MCF 10A (cell line): Measurements from ENCODE around the gene GRAMD1A. TPM values are rescaled to one million over a fixed set of nuclear protein-coding genes. Genes with fewer than 3 reads are reported as not detected.

Source experiments
- BruUV-seq: library from RNA; stranded (reverse); fragments of 400-500 nt; replicated peaks from 2 replicates; lab custom pipeline; 2021; lab: Mats Ljungman, UMichigan
- CTCF ChIA-PET: fragments of 300-600 bp; sonication (Branson Sonifier 250); formaldehyde crosslinking; extraction: SDS; loops from one replicate; lab custom pipeline; 2021; ENCODE audit warnings: antibody characterized with exemption, inconsistent platforms; lab: Yijun Ruan, JAX
- POLR2A ChIA-PET: fragments of 300-600, 350-650 bp; sonication (Branson Sonifier 250); formaldehyde crosslinking; extraction: SDS; loops from one replicate; lab custom pipeline; 2020; ENCODE audit warnings: antibody characterized with exemption, inconsistent platforms; lab: Yijun Ruan, JAX
- DNase-seq: peaks from one replicate; pipeline ENCODE4 v3.0.0-alpha.2; 2018; ENCODE audit not compliant: unreplicated experiment
- H3K27ac Mint-ChIP-seq: one replicate; pipeline ENCODE4 v1.8.0; 2022; ENCODE audit warnings: mild to moderate bottlenecking, low read depth, mixed read lengths; ENCODE audit not compliant: unreplicated experiment
- H3K27me3 Mint-ChIP-seq: one replicate; pipeline ENCODE4 v1.8.0; 2022; ENCODE audit warnings: mixed read lengths; ENCODE audit not compliant: insufficient read depth, unreplicated experiment
- H3K36me3 Mint-ChIP-seq: one replicate; pipeline ENCODE4 v1.8.0; 2022; ENCODE audit warnings: mild to moderate bottlenecking, moderate library complexity, mixed read lengths; ENCODE audit not compliant: insufficient read depth, unreplicated experiment
- H3K4me1 Mint-ChIP-seq: one replicate; pipeline ENCODE4 v1.8.0; 2022; ENCODE audit warnings: mixed read lengths; ENCODE audit not compliant: insufficient read depth, unreplicated experiment
- H3K4me3 Mint-ChIP-seq: one replicate; pipeline ENCODE4 v1.8.0; 2022; ENCODE audit warnings: mild to moderate bottlenecking, moderate library complexity, mixed read lengths; ENCODE audit not compliant: unreplicated experiment
- H3K9me3 Mint-ChIP-seq: one replicate; pipeline ENCODE4 v1.8.0; 2022; ENCODE audit warnings: mixed read lengths; ENCODE audit not compliant: unreplicated experiment
- intact Hi-C: fragments of 100-400 bp; cut with micrococcal nuclease; formaldehyde crosslinking; loops from 2 replicates; pipeline ENCODE4 v1.14.1; 2022
- total RNA-seq: library from RNA; stranded (reverse); gene quantifications from 2 replicates; pipeline ENCODE4 v1.2.3, GENCODE V29; 2022
- TF ChIP-seq, protein P1 (sequence below): fragments of 200-600 bp; IDR thresholded peaks from one replicate; pipeline ENCODE4 v1.8.0; 2022; ENCODE audit warnings: antibody characterized with exemption, mild to moderate bottlenecking; ENCODE audit not compliant: unreplicated experiment

The GRAMD1A gene
- total RNA-seq, 1 experiment from 2014 or later, result 48.1 TPM

DNA sequence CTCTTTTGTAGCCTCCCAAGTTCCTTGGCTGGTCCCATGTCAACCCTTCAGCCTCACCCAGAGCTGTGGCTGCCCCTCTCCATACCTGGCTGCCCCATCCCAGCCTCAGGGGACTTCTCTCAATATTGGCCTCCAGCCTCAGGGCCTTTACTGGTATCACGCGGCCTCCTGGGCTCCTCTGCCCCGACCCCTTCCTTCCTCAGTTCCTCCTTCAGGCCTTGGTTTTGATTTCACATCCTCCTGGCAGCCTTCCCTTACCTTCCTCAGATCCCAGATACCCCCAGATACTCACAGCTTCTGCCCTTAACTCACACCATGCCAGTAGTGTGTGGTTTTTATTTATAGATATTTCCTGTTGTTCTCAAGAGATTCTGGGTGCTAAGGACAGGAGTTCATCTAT is 17.4 kb downstream of the GRAMD1A start:
- ChIA-PET CTCF (interaction anchor here (0.6 to 1.3 kb wide), 6 partner anchors 10 to 614 kb away, joined by 3 to 4 read pairs (median 4); partner anchors contain the start of gene GRAMD1A), POLR2A (interaction anchor here (0.8 to 1.2 kb wide), 3 partner anchors 9 to 18 kb away, joined by 3 to 6 read pairs (median 4); no protein-coding TSS in a partner anchor)
- H3K27ac Mint-ChIP-seq, result no peak overlapping the region
- no peak overlapping the region for H3K4me3 Mint-ChIP-seq
- TF ChIP-seq, protein P1, sequence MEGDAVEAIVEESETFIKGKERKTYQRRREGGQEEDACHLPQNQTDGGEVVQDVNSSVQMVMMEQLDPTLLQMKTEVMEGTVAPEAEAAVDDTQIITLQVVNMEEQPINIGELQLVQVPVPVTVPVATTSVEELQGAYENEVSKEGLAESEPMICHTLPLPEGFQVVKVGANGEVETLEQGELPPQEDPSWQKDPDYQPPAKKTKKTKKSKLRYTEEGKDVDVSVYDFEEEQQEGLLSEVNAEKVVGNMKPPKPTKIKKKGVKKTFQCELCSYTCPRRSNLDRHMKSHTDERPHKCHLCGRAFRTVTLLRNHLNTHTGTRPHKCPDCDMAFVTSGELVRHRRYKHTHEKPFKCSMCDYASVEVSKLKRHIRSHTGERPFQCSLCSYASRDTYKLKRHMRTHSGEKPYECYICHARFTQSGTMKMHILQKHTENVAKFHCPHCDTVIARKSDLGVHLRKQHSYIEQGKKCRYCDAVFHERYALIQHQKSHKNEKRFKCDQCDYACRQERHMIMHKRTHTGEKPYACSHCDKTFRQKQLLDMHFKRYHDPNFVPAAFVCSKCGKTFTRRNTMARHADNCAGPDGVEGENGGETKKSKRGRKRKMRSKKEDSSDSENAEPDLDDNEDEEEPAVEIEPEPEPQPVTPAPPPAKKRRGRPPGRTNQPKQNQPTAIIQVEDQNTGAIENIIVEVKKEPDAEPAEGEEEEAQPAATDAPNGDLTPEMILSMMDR, result no peak
- H3K4me1 Mint-ChIP-seq, result no peaks in the 10 kb centered on the region
- peaks cover 73% of the 10 kb centered on the region for H3K36me3 Mint-ChIP-seq
- no TSS peak for BruUV-seq
- H3K27me3 Mint-ChIP-seq, result no peaks in the 10 kb centered on the region
- no peak for DNase-seq
- no peaks in the 10 kb centered on the region for H3K9me3 Mint-ChIP-seq
- intact Hi-C loops, result no loop called here

DNA sequence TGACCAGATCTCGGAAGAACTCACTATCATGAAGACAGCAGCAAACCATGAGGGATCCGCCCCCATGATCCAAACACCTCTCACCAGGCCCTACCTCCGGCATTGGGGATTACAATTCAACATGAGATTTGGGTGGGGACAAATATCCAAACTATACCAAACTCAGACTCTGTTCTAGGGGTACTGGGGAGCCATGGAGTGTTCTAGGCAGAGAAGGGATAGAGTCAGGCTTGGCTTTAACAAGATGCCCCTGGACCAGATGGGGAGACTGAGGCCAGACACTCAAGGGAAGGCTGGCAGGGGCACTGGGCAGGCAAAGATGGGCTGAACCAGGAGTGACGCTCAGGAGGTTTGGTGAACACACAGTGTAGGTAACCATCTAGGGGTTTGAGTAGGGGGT is 18.3 kb downstream of the GRAMD1A start:
- BruUV-seq, result no TSS peak
- POLR2A ChIA-PET, result no interaction called here
- CTCF ChIA-PET, result interaction anchor here (0.6 to 1.3 kb wide), 3 partner anchors 11 to 45 kb away, joined by 3 to 4 read pairs (median 4); no protein-coding TSS in a partner anchor
- no peaks in the 10 kb centered on the region for H3K27me3 Mint-ChIP-seq
- intact Hi-C loops, result no loop called here
- H3K27ac Mint-ChIP-seq, result no peak overlapping the region
- H3K36me3 Mint-ChIP-seq, result peaks cover 70% of the 10 kb centered on the region
- H3K4me3 Mint-ChIP-seq, result no peak overlapping the region
- TF ChIP-seq, protein P1, result no peak
- no peaks in the 10 kb centered on the region for H3K4me1 Mint-ChIP-seq
- no peaks in the 10 kb centered on the region for H3K9me3 Mint-ChIP-seq
- no peak for DNase-seq

DNA sequence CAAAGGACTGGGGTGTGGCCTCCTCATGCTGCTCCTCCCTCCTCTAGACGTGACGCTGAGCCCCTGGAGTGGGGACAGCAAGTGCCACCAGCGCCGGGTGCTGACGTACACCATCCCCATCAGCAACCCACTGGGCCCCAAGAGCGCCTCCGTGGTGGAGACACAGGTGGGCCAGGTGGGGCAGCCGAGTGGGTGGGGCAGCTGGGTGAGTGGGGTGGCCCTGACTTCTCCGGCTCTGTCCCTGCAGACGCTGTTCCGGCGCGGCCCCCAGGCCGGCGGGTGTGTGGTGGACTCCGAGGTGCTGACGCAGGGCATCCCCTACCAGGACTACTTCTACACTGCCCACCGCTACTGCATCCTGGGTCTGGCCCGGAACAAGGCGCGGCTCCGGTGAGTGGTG is 19.0 kb downstream of the GRAMD1A start:
- H3K27me3 Mint-ChIP-seq, result no peaks in the 10 kb centered on the region
- ChIA-PET CTCF (interaction anchor here (0.7 kb wide), 2 partner anchors 25 to 118 kb away, joined by 3 read pairs; no protein-coding TSS in a partner anchor), POLR2A (no interaction called here)
- BruUV-seq, result no TSS peak
- TF ChIP-seq, protein P1, result no peak
- no peak overlapping the region for H3K4me3 Mint-ChIP-seq
- H3K4me1 Mint-ChIP-seq, result no peaks in the 10 kb centered on the region
- H3K9me3 Mint-ChIP-seq, result no peaks in the 10 kb centered on the region
- H3K27ac Mint-ChIP-seq, result no peak overlapping the region
- no peak for DNase-seq
- peaks cover 68% of the 10 kb centered on the region for H3K36me3 Mint-ChIP-seq
- intact Hi-C loops, result no loop called here

GRCh38 chr19:35021016-35021415 is 20.9 kb downstream of the GRAMD1A start:
- H3K27me3 Mint-ChIP-seq, result no peaks in the 10 kb centered on the region
- DNase-seq, result no peak
- H3K36me3 Mint-ChIP-seq, result peaks cover 60% of the 10 kb centered on the region
- no peaks in the 10 kb centered on the region for H3K9me3 Mint-ChIP-seq
- H3K4me3 Mint-ChIP-seq, result no peak overlapping the region
- no TSS peak for BruUV-seq
- intact Hi-C loops, result no loop called here
- TF ChIP-seq, protein P1, result no peak
- CTCF ChIA-PET, result interaction anchor here (0.6 to 1.4 kb wide), 3 partner anchors 8 to 45 kb away, joined by 3 to 4 read pairs (median 3); no protein-coding TSS in a partner anchor
- POLR2A ChIA-PET, result interaction anchor here (0.6 kb wide), 1 partner anchor 71 kb away, joined by 3 read pairs; no protein-coding TSS in a partner anchor
- no peak overlapping the region for H3K27ac Mint-ChIP-seq
- H3K4me1 Mint-ChIP-seq, result no peaks in the 10 kb centered on the region
